ENCODE results near the gene POU2F1.

The POU2F1 gene

GRCh38 chr1:167330601-167331293 is 110.1 kb downstream of the POU2F1 start:
- Histone ChIP-seq H3K27me3 (ENCODE audit: control insufficient read depth, insufficient read depth, low read length) (no peaks in the 10 kb centered on the region), H3K4me3 (ENCODE audit: low read length) (no peak overlapping the region), H3K36me3 (ENCODE audit: insufficient read depth, low read length) (no peaks in the 10 kb centered on the region), H3K4me1 (ENCODE audit: control insufficient read depth, insufficient read depth, low read length) (peaks cover 7% of the 10 kb centered on the region), H3K9me3 (replicated peaks; ENCODE audit: low read length) (no peaks in the 10 kb centered on the region), H3K4me2 (ENCODE audit: low read length) (no peak overlapping the region), H3K9ac (ENCODE audit: low read depth, low read length) (no peak overlapping the region)

GRCh38 chr1:167331650-167332049 is 111.0 kb downstream of the POU2F1 start:
- H3K36me3 ChIP-seq (ENCODE audit: insufficient read depth, low read length), result no peaks in the 10 kb centered on the region
- H3K9ac ChIP-seq (ENCODE audit: low read depth, low read length), result no peak overlapping the region
- H3K4me2 ChIP-seq (ENCODE audit: low read length), result no peak overlapping the region
- no peaks in the 10 kb centered on the region for H3K9me3 ChIP-seq (replicated peaks; ENCODE audit: low read length)
- H3K27me3 ChIP-seq (ENCODE audit: control insufficient read depth, insufficient read depth, low read length), result no peaks in the 10 kb centered on the region
- H3K4me1 ChIP-seq (ENCODE audit: control insufficient read depth, insufficient read depth, low read length), result peaks cover 7% of the 10 kb centered on the region
- no peak overlapping the region for H3K4me3 ChIP-seq (ENCODE audit: low read length)

GRCh38 chr1:167332503-167332902 is 111.8 kb downstream of the POU2F1 start:
- Histone ChIP-seq H3K4me3 (ENCODE audit: low read length) (no peak overlapping the region), H3K36me3 (ENCODE audit: insufficient read depth, low read length) (no peaks in the 10 kb centered on the region), H3K27me3 (ENCODE audit: control insufficient read depth, insufficient read depth, low read length) (no peaks in the 10 kb centered on the region), H3K9ac (ENCODE audit: low read depth, low read length) (no peak overlapping the region), H3K9me3 (replicated peaks; ENCODE audit: low read length) (no peaks in the 10 kb centered on the region), H3K4me1 (ENCODE audit: control insufficient read depth, insufficient read depth, low read length) (peaks cover 7% of the 10 kb centered on the region), H3K4me2 (ENCODE audit: low read length) (no peak overlapping the region)

- H3K9me3 ChIP-seq (replicated peaks; ENCODE audit: low read length), result no peaks in the 10 kb centered on the region
- H3K4me1 ChIP-seq (ENCODE audit: control insufficient read depth, insufficient read depth, low read length), result peaks cover 7% of the 10 kb centered on the region
- no peak overlapping the region for H3K9ac ChIP-seq (ENCODE audit: low read depth, low read length)
- no peak overlapping the region for H3K4me3 ChIP-seq (ENCODE audit: low read length)
- no peak overlapping the region for H3K4me2 ChIP-seq (ENCODE audit: low read length)
- no peaks in the 10 kb centered on the region for H3K27me3 ChIP-seq (ENCODE audit: control insufficient read depth, insufficient read depth, low read length)
- H3K36me3 ChIP-seq (ENCODE audit: insufficient read depth, low read length), result no peaks in the 10 kb centered on the region
These were observed 112.4 kb downstream of the POU2F1 start for GRCh38 chr1:167333124-167333523.

GRCh38 chr1:167333703-167334102 is 113.0 kb downstream of the POU2F1 start:
- Histone ChIP-seq H3K4me2 (ENCODE audit: low read length) (no peak overlapping the region), H3K27me3 (ENCODE audit: control insufficient read depth, insufficient read depth, low read length) (no peaks in the 10 kb centered on the region), H3K4me3 (ENCODE audit: low read length) (no peak overlapping the region), H3K9me3 (replicated peaks; ENCODE audit: low read length) (no peaks in the 10 kb centered on the region), H3K36me3 (ENCODE audit: insufficient read depth, low read length) (no peaks in the 10 kb centered on the region), H3K9ac (ENCODE audit: low read depth, low read length) (no peak overlapping the region), H3K4me1 (ENCODE audit: control insufficient read depth, insufficient read depth, low read length) (peaks cover 7% of the 10 kb centered on the region)

- Histone ChIP-seq H3K4me2 (ENCODE audit: low read length) (no peak overlapping the region), H3K9me3 (replicated peaks; ENCODE audit: low read length) (no peaks in the 10 kb centered on the region), H3K4me1 (ENCODE audit: control insufficient read depth, insufficient read depth, low read length) (peaks cover 2% of the 10 kb centered on the region), H3K36me3 (ENCODE audit: insufficient read depth, low read length) (no peaks in the 10 kb centered on the region), H3K9ac (ENCODE audit: low read depth, low read length) (no peak overlapping the region), H3K27me3 (ENCODE audit: control insufficient read depth, insufficient read depth, low read length) (no peaks in the 10 kb centered on the region), H3K4me3 (ENCODE audit: low read length) (no peak overlapping the region)
These were observed 118.7 kb downstream of the POU2F1 start for GRCh38 chr1:167339405-167339804.

- no peaks in the 10 kb centered on the region for H3K27me3 ChIP-seq (ENCODE audit: control insufficient read depth, insufficient read depth, low read length)
- no peak overlapping the region for H3K9ac ChIP-seq (ENCODE audit: low read depth, low read length)
- no peak overlapping the region for H3K4me2 ChIP-seq (ENCODE audit: low read length)
- no peaks in the 10 kb centered on the region for H3K36me3 ChIP-seq (ENCODE audit: insufficient read depth, low read length)
- H3K9me3 ChIP-seq (replicated peaks; ENCODE audit: low read length), result no peaks in the 10 kb centered on the region
- no peak overlapping the region for H3K4me3 ChIP-seq (ENCODE audit: low read length)
- H3K4me1 ChIP-seq (ENCODE audit: control insufficient read depth, insufficient read depth, low read length), result peaks cover 12% of the 10 kb centered on the region
These were observed 122.2 kb downstream of the POU2F1 start for GRCh38 chr1:167342846-167343245.

GRCh38 chr1:167344112-167344511 is 123.4 kb downstream of the POU2F1 start:
- Histone ChIP-seq H3K4me1 (ENCODE audit: control insufficient read depth, insufficient read depth, low read length) (peaks cover 12% of the 10 kb centered on the region), H3K36me3 (ENCODE audit: insufficient read depth, low read length) (no peaks in the 10 kb centered on the region), H3K9me3 (replicated peaks; ENCODE audit: low read length) (no peaks in the 10 kb centered on the region), H3K4me2 (ENCODE audit: low read length) (no peak overlapping the region), H3K4me3 (ENCODE audit: low read length) (no peak overlapping the region), H3K9ac (ENCODE audit: low read depth, low read length) (no peak overlapping the region), H3K27me3 (ENCODE audit: control insufficient read depth, insufficient read depth, low read length) (no peaks in the 10 kb centered on the region)

GRCh38 chr1:167344615-167345385 is 124.1 kb downstream of the POU2F1 start:
- Histone ChIP-seq H3K4me3 (ENCODE audit: low read length) (no peak overlapping the region), H3K36me3 (ENCODE audit: insufficient read depth, low read length) (no peaks in the 10 kb centered on the region), H3K27me3 (ENCODE audit: control insufficient read depth, insufficient read depth, low read length) (no peaks in the 10 kb centered on the region), H3K4me1 (ENCODE audit: control insufficient read depth, insufficient read depth, low read length) (peaks cover 12% of the 10 kb centered on the region), H3K9ac (ENCODE audit: low read depth, low read length) (no peak overlapping the region), H3K4me2 (ENCODE audit: low read length) (no peak overlapping the region), H3K9me3 (replicated peaks; ENCODE audit: low read length) (no peaks in the 10 kb centered on the region)

- Histone ChIP-seq H3K4me3 (ENCODE audit: low read length) (no peak overlapping the region), H3K9me3 (replicated peaks; ENCODE audit: low read length) (no peaks in the 10 kb centered on the region), H3K9ac (ENCODE audit: low read depth, low read length) (no peak overlapping the region), H3K27me3 (ENCODE audit: control insufficient read depth, insufficient read depth, low read length) (no peaks in the 10 kb centered on the region), H3K4me1 (ENCODE audit: control insufficient read depth, insufficient read depth, low read length) (peaks cover 12% of the 10 kb centered on the region), H3K36me3 (ENCODE audit: insufficient read depth, low read length) (no peaks in the 10 kb centered on the region), H3K4me2 (ENCODE audit: low read length) (no peak overlapping the region)
These were observed 124.7 kb downstream of the POU2F1 start for GRCh38 chr1:167345386-167345733.

- no peak overlapping the region for H3K4me3 ChIP-seq (ENCODE audit: low read length)
- no peaks in the 10 kb centered on the region for H3K36me3 ChIP-seq (ENCODE audit: insufficient read depth, low read length)
- no peak overlapping the region for H3K9ac ChIP-seq (ENCODE audit: low read depth, low read length)
- no peak overlapping the region for H3K4me2 ChIP-seq (ENCODE audit: low read length)
- H3K4me1 ChIP-seq (ENCODE audit: control insufficient read depth, insufficient read depth, low read length), result no peaks in the 10 kb centered on the region
- no peaks in the 10 kb centered on the region for H3K27me3 ChIP-seq (ENCODE audit: control insufficient read depth, insufficient read depth, low read length)
- no peaks in the 10 kb centered on the region for H3K9me3 ChIP-seq (replicated peaks; ENCODE audit: low read length)
These were observed 136.6 kb downstream of the POU2F1 start for GRCh38 chr1:167357305-167357704.

GRCh38 chr1:167359295-167359694 is 138.6 kb downstream of the POU2F1 start:
- H3K36me3 ChIP-seq (ENCODE audit: insufficient read depth, low read length), result no peaks in the 10 kb centered on the region
- H3K4me2 ChIP-seq (ENCODE audit: low read length), result no peak overlapping the region
- H3K9ac ChIP-seq (ENCODE audit: low read depth, low read length), result no peak overlapping the region
- no peak overlapping the region for H3K4me3 ChIP-seq (ENCODE audit: low read length)
- H3K27me3 ChIP-seq (ENCODE audit: control insufficient read depth, insufficient read depth, low read length), result no peaks in the 10 kb centered on the region
- no peaks in the 10 kb centered on the region for H3K4me1 ChIP-seq (ENCODE audit: control insufficient read depth, insufficient read depth, low read length)
- no peaks in the 10 kb centered on the region for H3K9me3 ChIP-seq (replicated peaks; ENCODE audit: low read length)

Measured in skeletal muscle satellite cell (primary cell).